ENCODE results near the gene CDC20.

DNA sequence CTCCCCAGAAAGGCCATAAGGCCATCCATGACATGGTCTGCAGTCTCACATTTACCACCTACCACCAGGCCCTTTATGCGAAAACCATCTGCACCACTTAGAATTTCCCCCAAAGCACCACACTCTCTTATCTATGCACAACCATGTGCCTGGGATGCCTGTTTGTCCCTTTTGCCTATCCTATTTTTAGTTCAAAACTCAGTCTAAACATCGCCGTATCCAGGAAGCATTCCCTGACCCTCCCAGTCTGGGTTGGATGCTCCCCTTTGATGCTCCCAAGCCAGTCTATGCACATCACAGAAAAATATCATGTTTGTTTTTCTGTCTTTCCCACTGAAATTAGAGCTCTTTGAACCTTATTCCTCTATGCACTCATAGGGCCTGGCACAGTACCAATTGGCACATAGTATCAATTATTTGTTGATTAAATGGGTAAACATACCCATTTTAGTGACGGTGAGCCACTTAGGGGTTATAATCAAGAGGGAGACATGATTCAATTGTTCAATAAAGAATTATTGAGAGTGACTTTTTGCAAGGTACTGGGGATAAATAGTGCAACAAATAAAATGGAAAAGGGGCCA is 14.4 kb upstream of the CDC20 start:
- TF ChIP-seq POLR2A (IDR thresholded peaks at IDR 0.05): no peak
- TF ChIP-seq POLR2AphosphoS5 (IDR thresholded peaks at IDR 0.05): no peak

All from prostate gland (tissue), 1 donor.